Stimulated activated CD8-positive, alpha-beta memory T cell treated with anti-CD3 and anti-CD28 coated beads, Interleukin-12 subunit alpha, Interleukin-12 subunit beta, amount 100 ng/mL, for 4 hours (primary cell): ENCODE measurements around the gene DHDDS.
A peak's percentile ranks its signal among the peaks of the same experiment; 100 is the strongest.
"Not testable (repeated sequence)": the region's sequence is repeated elsewhere in the genome, so short reads cannot be mapped to it uniquely, and the experiment has no call there.

Experiments
- DNase-seq: peaks from one replicate; pipeline ENCODE4 v3.0.0-alpha.2; 2020; ENCODE audit warnings: low read depth

Gene DHDDS, protein sequence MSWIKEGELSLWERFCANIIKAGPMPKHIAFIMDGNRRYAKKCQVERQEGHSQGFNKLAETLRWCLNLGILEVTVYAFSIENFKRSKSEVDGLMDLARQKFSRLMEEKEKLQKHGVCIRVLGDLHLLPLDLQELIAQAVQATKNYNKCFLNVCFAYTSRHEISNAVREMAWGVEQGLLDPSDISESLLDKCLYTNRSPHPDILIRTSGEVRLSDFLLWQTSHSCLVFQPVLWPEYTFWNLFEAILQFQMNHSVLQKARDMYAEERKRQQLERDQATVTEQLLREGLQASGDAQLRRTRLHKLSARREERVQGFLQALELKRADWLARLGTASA

DNA sequence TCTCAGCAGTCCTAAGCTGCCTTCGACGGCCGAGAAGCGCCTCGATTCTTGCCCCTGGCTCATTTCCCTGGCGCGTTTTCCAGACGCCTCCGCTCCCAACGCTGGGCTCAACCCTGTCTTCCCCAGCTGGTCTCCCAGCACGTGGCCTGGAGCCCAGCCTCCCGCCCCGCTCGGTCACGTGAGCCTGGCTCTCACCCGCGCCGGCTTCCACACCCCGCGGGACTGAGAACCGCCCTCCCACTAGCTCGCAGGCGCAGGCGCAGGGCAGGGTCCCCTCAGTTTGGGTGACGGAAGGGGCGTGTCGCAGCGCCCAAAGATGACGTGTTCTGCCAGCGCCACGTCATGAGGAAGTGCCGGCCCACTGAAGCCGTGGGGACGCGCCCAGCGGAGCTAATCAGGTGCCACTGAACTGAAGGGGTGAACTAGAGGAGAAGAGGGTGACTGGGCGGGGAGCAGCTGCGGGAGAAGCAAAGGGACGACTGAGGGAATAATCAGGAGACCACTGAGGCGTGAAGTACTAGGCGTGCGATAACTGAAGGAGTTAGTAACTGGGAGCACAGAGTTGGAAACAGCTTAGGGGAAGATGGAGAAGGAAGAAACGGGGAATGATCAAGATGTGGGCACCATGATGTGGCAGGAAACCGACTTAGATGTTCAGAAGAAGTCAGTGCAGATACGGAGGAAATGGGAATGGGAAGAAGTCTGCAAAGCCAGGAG is at the start of gene DHDDS:
TSS of gene DHDDS (plus strand) at position 343 of the 717 bp plus-strand sequence. CDS start 625 bp downstream, outside the sequence.
- peak; percentile 99 for DNase-seq

DNA sequence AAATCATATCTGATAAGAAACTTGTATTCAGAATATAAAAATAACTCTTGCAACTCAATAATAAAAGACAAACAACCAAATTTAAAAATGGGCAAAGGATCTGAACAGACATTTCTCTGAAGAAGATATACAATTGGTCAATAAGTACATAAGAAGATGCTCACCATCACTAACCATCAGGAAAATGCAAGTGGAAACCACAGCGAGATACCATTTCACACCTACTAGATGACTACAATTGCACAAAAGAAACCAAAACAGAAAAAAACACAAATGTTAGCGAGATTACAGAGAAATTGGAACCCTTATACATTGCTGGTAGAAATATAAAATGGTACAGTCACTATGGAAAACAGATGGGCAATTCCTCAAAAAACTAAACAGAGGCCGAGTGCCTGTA is 48.0 kb upstream of the DHDDS start:
- no peak for DNase-seq

DNA sequence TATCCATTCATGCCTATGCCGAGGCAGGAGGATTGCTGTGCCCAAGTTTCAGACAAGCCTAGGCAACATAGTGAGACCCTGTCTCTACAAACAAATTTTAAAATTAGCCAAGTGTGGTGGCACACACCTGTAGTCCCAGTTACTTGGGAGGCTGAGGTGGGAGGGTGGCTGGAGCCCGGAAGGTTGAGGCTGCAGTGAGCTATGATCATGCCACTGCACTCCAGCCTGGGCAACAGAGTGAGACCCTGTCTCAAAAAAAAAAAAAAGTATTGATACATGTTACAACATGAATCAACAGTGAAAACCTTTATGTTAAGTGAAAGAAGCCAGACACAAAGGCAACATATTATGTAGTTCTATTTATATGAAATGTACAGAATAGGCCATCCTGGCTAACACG is 47.1 kb upstream of the DHDDS start:
- not testable (repeated sequence) for DNase-seq

DNA sequence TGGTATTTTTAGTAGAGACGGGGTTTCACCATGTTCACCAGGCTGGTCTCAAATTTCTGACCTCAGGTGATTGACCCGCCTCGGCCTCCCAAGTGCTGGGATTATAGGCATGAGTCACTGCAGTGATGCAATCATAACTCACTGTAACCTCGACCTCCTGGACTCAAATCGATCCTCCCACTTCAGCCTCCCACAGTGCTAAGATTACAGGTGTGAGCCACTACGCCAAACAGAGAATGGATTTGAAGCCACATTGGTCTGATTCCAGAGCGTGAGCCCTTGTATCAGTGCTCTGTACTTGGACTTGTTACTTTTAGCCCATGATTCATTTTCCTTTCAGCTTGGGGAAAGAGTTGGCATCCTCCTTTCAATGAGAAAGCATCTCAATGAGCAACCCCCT is 44.7 kb upstream of the DHDDS start:
- DNase-seq, result no peak

DNA sequence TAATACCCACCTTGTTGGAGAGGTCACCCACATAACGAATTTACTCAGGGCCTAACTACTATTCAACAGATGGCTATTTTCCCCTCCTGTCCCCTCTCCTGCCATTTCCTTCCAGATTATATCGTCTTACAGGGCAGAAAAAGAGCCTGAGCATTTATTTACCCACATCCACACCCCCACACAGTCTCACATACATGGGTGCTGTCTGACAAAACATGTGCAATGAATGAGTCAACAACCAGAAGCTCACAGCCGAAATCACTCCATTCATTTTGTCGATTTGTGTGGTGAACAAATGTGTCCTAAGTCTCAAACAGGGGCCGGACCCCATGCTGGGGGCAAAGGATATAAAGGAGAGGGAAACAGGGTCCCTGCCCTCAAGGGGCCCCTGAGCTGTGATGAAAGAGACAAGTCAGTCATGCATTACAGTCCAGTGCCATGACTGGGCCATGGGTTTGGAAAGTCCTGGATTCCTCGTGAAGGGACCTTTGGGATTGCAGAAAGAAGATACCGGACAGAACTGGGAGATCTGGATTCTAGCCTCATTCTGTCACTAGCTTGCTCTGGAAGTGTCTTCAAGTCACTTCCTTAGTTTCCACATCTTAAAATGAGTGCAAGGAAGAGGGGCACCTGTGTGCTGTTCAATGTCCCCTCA is 43.2 kb upstream of the DHDDS start:
- no peak for DNase-seq

DNA sequence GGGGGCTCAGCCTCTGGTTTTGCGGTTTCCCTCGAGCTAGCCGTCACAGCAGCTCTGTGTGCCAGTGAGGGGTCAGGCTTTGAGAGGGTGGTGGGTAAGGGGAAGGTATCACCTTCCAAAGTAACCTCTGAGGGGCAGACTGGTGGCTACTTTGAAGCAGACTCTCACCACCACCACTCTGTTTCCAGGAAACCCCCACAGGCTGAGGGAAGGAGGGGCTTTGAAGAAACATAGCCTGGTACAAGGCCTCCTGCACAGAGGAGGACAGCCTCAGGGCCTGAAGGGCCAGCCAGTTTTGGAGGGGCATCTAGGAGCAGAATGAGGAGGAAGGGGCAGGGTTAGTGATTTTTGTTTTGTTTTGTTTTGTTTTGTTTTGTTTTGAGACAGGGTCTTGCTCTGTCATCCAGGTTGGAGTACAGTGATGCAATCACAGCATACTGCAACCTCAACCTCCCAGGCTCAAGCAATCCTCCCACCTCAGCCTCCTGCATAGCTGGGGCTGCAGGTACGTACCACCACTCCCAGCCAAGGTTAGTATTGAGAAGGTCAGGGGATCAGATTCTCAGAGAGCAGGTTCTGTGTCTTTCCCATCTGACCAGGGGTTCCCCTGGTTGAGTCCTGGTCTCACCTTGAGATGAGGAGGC is 42.4 kb upstream of the DHDDS start:
- no peak for DNase-seq

DNA sequence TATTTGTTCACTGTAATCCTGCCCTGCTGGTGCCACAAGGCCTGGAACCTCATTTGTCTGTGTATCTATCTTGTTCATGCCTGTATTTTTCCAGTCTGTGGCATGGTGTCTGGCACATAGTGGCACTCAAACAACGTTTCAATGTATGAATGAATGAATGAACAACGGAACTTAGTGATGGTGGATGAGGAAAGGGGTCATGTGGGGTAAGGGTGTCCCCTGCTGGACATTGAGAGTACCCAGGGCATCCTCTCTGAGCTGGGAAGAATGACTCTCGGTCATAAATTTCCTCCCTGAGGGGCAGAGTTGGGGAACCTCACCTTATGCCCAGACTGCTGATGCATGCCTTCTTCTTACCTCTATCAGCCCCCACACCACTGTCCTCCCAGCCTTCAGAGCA is 40.7 kb upstream of the DHDDS start:
- DNase-seq, result no peak

DNA sequence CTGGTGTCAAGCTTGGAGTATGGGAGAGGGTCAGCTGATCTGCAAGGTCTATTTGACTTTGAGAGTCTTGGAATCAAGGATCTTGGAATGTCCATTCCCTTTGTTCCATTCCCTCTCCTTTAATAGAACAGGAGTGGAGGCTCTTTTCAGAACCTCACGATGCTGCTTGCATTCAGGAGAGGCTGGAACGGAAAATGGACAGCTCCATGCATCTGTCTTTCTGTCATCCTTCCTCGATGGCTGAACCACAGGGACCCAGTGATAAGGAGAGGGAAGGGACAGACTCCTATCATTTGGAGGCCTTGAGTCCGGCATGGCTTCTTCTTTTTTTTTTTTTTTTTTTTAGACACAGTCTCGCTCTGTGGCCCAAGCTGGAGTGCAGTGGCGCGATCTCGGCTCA is 36.4 kb upstream of the DHDDS start:
- no peak for DNase-seq

DNA sequence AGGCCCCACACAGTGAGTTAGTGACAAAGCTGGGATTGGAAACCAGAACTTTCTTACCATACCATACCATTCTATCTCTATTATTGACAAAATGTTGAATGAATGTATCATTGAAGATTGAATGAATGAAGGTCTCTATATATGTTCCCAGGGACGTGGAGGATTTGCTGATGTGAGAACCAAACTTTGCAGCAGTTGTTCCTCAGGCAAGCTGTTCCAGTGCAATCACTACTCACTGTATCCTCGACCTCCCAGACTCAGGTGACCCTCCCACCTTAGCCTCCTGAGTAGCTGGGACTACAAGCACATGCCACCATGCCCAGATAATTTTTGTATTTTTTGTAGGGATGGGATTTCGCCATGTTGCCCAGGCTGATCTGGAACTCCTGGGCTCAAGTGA is 33.1 kb upstream of the DHDDS start:
- DNase-seq, result no peak

DNA sequence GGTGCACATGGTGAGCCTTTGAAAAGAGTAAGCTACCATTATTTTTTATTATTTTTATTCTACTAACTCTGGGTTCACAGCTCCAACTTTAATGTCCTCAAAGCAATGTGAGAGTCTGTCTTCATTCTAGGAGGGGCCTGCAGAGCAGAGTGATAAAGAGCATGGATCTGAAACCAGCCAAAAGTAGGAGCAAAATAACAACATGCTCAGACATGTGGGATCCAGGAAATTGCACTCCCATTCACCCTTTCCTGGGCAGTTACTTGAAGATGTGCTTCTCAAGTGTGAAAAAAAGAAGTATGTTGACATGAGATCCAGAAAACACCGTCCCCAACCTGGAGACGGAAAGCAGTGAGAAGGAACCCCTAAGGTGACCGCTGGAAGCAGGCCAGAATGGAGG is 30.2 kb upstream of the DHDDS start:
- DNase-seq, result no peak

DNA sequence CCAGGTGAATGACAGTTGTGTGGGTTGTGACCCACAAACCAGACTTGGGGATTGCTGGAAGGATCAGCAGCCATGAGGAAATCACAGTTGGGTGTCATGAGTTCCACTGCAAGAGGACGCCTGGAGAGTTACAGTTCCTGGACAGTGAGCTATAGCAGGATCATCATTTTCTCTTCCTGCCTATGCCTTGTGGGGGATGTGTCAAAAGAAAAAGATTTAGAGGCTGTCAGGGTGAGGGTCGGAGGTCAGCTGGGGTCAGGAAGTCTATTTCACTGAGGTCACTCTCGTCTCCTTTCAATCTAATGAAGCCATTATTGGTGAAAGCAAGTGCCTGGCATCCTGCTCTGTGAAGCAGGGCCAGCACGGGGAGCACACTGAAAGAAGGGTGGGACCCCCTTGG is 28.5 kb upstream of the DHDDS start:
- DNase-seq, result no peak

DNA sequence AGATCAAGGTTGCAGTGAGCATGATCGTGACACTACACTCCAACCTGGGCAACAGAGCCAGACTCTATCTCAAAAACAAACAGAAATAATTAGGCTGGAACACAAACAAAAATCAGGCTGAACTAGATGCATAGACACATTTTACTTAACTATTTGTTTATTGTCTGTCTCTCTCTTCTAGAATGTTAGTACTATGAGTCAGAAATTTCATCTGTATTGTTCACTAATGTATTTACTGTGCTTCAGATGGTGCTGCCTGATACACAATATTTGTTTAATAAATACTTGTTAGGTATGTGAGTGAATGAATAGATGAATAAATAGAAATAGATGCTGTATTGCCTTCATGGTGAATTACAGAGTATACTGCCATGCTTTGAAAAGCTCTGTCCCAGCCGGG is 27.5 kb upstream of the DHDDS start:
- no peak for DNase-seq

DNA sequence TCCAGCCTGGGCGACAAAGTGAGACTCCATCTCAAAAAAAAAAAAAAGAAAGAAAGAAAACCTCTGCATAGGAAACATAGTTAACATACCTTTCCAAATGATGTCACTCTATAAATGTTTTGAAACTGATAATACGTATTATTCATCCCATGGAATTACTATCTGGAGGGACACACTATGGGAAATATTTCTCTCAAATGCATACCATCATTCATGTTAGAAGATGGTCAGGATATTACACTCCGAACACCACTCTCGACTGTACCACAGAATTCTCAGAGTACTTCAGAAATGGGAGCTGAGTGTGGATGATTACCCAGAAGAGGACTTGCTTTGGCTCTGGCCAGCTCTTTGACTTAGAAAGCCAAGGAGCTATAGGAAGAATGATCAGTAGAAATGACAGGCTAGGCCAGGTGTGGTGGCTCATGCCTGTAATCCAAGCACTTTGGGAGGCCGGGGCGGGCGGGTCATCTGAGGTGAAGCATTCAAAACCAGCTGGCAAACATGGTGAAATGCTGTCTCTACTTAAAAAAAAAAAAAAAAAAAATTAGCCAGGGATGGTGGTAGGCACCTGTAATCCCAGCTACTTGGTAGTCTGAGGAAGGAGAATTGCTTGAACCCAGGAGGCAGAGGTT is 26.7 kb upstream of the DHDDS start:
- DNase-seq, result no peak

DNA sequence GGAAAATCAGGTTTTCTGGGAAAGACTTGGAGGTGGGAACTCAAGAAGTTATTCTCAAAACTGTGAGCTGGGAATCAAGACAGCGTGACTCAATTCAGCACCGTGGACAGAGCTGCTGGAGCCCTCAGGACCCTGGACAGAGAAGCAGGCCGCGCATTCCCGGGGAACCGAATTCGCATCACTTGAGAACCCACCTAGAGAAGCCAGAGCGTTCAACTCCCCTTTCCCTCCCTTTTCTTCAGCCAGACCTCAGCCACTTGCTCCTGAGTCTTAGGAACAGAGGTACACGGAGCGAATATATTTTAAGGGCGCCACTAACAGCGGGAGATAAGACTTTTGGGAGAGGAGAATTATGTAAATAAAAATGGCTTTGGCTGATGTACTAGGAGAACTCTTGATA is 23.5 kb upstream of the DHDDS start:
- DNase-seq, result peak; percentile 48

DNA sequence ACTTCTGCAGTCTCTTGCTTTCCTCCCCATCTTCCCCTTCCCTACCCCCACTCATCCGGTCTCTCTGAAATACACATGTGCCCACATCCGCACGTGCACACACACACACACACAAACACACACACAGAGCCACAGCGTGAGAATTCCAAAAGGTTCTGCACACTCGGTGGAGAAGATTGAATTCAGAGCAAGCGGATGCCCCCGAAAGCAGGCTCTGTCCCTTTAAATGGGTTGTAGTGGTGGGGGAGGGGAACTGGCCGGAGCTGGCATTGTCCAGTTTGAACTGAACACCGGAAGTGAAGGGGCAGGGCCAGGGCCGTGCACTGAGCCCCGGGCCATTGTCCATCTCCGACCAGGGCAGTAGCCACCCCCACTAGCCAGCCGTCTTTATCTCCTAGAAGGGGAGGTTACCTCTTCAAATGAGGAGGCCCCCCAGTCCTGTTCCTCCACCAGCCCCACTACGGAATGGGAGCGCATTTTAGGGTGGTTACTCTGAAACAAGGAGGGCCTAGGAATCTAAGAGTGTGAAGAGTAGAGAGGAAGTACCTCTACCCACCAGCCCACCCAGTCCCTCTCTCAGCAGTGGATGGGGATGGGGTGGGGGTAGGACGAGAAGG is 22.8 kb upstream of the DHDDS start:
- DNase-seq, result no peak

DNA sequence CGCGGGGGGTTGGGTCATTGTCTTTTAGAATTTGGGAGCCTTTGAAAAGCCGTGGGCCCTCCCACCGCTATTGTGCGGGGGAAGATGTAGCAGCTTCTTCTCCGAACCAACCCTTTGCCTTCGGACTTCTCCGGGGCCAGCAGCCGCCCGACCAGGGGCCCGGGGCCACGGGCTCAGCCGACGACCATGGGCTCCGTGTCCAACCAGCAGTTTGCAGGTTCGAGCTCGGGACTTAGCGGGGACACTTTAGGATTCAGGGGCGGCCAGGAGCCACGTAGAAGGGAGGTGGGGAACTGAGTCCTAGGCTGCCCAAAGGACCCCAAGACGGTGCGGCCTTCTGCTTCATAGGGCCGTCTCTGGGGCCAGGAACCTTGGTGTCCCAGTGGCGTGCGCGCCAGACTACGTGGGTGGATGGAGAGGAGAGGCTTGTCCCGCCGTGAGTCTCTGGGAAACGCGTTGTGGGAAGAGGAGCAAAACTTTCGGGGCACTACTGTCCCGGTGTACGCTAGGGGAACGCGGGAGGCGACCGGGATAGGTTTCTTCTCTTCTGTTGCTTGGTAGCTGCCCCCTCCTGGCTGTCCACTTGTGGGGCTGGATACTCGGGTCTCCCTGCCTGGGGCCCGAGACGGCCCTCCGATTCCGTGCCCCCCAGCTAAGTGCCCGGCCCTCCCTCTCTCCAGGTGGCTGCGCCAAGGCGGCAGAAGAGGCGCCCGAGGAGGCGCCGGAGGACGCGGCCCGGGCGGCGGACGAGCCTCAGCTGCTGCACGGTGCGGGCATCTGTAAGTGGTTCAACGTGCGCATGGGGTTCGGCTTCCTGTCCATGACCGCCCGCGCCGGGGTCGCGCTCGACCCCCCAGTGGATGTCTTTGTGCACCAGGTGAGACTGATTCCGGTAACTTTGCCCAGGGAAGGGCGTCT is 21.2 kb upstream of the DHDDS start, which contains the start of gene LIN28A:
TSS of gene LIN28A (plus strand) at position 112 of the 918 bp plus-strand sequence. CDS start at position 187, 75 bp downstream.
- DNase-seq, result no peak

DNA sequence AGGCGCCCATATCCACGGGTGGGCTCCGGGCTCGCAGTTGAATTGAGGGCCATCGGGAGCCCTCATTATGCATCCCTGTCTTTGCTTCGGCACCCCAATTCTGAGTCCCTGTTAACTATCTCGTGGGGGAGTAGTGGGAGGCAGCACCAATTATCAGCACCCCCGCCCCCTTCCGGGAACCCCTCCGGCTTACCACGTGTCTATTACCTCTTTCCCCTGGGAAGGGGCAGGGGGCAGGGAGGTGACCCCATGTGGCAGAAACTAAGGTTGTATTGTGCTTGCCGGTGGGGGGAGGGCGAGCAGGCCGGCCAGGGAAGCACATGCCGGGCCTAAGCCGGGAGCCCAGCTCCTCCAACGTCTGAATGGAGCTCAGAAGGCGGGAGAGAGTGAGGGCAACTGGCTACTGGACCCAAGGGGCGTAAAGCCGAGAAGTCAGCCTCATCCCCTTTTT is 20.5 kb upstream of the DHDDS start:
- no peak for DNase-seq

DNA sequence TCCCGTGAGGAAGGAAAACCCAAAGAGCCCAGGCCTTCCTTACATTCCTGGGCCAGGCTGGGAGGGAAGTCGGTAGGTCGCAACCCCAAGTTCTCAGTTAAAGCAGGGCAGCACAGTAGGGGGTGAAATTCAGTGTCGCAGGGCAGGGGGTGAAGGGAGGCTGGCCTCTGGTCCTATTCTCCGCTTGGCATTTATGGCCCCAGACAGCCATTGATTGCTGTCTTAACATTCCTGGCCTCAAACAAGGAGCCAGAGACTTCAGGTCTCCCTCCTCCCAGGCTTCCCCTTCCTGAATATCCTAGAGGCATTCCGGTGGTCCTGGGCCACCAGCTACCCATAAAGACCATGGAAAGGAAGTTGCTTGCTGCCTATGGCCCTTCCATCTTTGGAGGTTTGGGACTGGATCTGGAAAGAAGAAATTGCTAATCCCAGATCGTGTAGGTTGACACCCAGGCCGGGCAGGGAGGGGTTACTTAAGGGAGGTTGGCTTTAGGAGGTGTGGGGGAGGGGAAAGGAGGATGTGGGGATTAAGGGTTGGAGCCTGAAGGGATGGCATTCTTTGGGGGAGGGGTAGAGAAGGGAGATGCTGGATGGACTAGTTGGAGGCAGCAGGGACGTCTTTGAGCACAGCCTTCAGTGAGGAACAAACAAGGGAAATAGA is 19.8 kb upstream of the DHDDS start:
- DNase-seq, result no peak

DNA sequence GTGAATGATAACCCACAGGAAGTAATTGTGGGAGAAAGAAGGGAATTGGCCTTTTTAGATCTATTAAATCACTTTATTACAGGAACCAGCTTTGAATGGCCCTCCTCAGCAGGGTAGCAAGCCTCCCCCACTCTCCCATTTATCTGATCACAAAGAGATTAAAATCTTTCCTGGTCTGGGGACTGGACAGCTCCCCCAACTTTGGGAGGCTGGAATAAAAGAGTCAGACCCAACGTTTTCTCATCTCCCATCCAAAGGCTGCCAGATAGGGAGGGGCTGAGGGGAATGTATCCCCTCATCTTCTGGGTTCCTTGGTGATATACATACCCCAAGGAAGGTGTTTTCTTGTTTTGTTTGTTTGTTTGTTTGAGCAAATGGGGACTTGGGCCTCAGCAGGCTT is 19.1 kb upstream of the DHDDS start:
- no peak for DNase-seq
